ENCODE measurements around the gene CDH13.

The CDH13 gene

GRCh38 chr16:83794860-83795554 lies 1168.2 kb downstream of the CDH13 start:
- no peak for DNase-seq

GRCh38 chr16:83797013-83797412 lies 1170.2 kb downstream of the CDH13 start:
- DNase-seq = no peak

- no peak for DNase-seq
Observed at GRCh38 chr16:83799336-83799735, 1172.6 kb downstream of the CDH13 start.

GRCh38 chr16:83802135-83802534 lies 1175.4 kb downstream of the CDH13 start:
- DNase-seq = peak; percentile 87

- DNase-seq = no peak
Observed at GRCh38 chr16:83802554-83803205, 1175.9 kb downstream of the CDH13 start.

- DNase-seq = no peak
Observed at GRCh38 chr16:83803811-83804210, 1177.0 kb downstream of the CDH13 start.

- no peak for DNase-seq
Observed at GRCh38 chr16:83804366-83804765, 1177.6 kb downstream of the CDH13 start.

GRCh38 chr16:83806036-83806435 lies 1179.3 kb downstream of the CDH13 start:
- DNase-seq = no peak

- DNase-seq = no peak
Observed at GRCh38 chr16:83806731-83807130, 1180.0 kb downstream of the CDH13 start.

GRCh38 chr16:83807327-83807709 lies 1180.5 kb downstream of the CDH13 start:
- DNase-seq = no peak

- DNase-seq = peak; percentile 92
Observed at GRCh38 chr16:83807710-83808572, 1181.2 kb downstream of the CDH13 start, which contains the start of gene HSBP1. TSS of gene HSBP1 (plus strand) at chr16:83807978. CDS start at chr16:83808077, 99 bp downstream.

GRCh38 chr16:83808573-83809014 lies 1181.8 kb downstream of the CDH13 start:
- no peak for DNase-seq

GRCh38 chr16:83809092-83809491 lies 1182.3 kb downstream of the CDH13 start:
- no peak for DNase-seq

GRCh38 chr16:83810901-83811300 lies 1184.1 kb downstream of the CDH13 start:
- DNase-seq = peak; percentile 65

GRCh38 chr16:83813823-83814658 lies 1187.3 kb downstream of the CDH13 start:
- DNase-seq = peak; percentile 56

- peak; percentile 69 for DNase-seq
Observed at GRCh38 chr16:83814659-83814985, 1187.9 kb downstream of the CDH13 start.

- DNase-seq = no peak
Observed at GRCh38 chr16:83817022-83817421, 1190.3 kb downstream of the CDH13 start.

- no peak for DNase-seq
Observed at GRCh38 chr16:83818276-83818675, 1191.5 kb downstream of the CDH13 start.

GRCh38 chr16:83819361-83819760 lies 1192.6 kb downstream of the CDH13 start:
- no peak for DNase-seq

GRCh38 chr16:83826146-83826913 lies 1199.6 kb downstream of the CDH13 start:
- peak; percentile 82 for DNase-seq

GRCh38 chr16:83830091-83830768 lies 1203.5 kb downstream of the CDH13 start:
- DNase-seq = no peak
